ENCODE measurements around the gene NAV2. TPM values are rescaled to one million over a fixed set of nuclear protein-coding genes. Genes with fewer than 3 reads are reported as not detected.

Gene NAV2
- total RNA-seq, 1 experiment from 2014 or later = 2.1 TPM

GRCh38 chr11:19862091-19862490 lies 149.5 kb downstream of the NAV2 start:
- ChIA-PET RAD21 (ENCODE audit: low non-redundant PET in 1 of 2, low total read pairs in 2 of 2, uncharacterized antibody in 2 of 2, unreplicated experiment in 2 of 2) (no interaction called here), CTCF (no interaction called here), POLR2A (no interaction called here)
- H3K4me1 ChIP-seq (ENCODE audit: control insufficient read depth in 1 of 2, insufficient read depth in 2 of 2, low read length in 2 of 2) = no peaks in the 10 kb centered on the region
- DNase-seq (ENCODE audit: low read depth, low spot score) (no peak), ATAC-seq (no peak)
- no peaks in the 10 kb centered on the region for H3K9me3 ChIP-seq (ENCODE audit: control insufficient read depth in 1 of 2, insufficient read depth in 1 of 2, low read depth in 1 of 2, low read length in 2 of 2)
- H3K4me3 ChIP-seq (replicated peaks in 1 of 2; ENCODE audit: low read depth in 1 of 2, low read length in 2 of 2) = no peak overlapping the region
- H4K20me1 ChIP-seq (ENCODE audit: insufficient read depth) = no peaks in the 10 kb centered on the region
- no peak overlapping the region for H3K27ac ChIP-seq (ENCODE audit: low read depth, low read length)
- H3K79me2 ChIP-seq (ENCODE audit: insufficient read depth, low read length) = no peaks in the 10 kb centered on the region
- no peaks in the 10 kb centered on the region for H3K9me2 ChIP-seq (ENCODE audit: insufficient read depth)
- no TSS peak for BruUV-seq (replicated peaks)
- no peak overlapping the region for H3K9ac ChIP-seq (ENCODE audit: low read length)
- intact Hi-C loops (cut with micrococcal nuclease) = no loop called here
- no peaks in the 10 kb centered on the region for H3K36me3 ChIP-seq (ENCODE audit: control insufficient read depth in 1 of 2, insufficient read depth in 2 of 2, low read length in 2 of 2)
- TF ChIP-seq SP1 (IDR thresholded peaks at IDR 0.05; ENCODE audit: low read depth) = no peak
- TF ChIP-seq TCF7L2 (IDR thresholded peaks at IDR 0.05; ENCODE audit: borderline replicate concordance, extremely low read depth, insufficient read depth, insufficient read length) = no peak
- TF ChIP-seq JUND (IDR thresholded peaks at IDR 0.05) = no peak
- no peak for TF ChIP-seq EZH2phosphoT487 (IDR thresholded peaks at IDR 0.05; ENCODE audit: borderline replicate concordance)
- no peak for TF ChIP-seq YY1 (IDR thresholded peaks at IDR 0.05; ENCODE audit: extremely low read depth, insufficient replicate concordance, low read depth, low read length)
- no peak for TF ChIP-seq MAX (IDR thresholded peaks at IDR 0.05)
- TF ChIP-seq, protein P1, sequence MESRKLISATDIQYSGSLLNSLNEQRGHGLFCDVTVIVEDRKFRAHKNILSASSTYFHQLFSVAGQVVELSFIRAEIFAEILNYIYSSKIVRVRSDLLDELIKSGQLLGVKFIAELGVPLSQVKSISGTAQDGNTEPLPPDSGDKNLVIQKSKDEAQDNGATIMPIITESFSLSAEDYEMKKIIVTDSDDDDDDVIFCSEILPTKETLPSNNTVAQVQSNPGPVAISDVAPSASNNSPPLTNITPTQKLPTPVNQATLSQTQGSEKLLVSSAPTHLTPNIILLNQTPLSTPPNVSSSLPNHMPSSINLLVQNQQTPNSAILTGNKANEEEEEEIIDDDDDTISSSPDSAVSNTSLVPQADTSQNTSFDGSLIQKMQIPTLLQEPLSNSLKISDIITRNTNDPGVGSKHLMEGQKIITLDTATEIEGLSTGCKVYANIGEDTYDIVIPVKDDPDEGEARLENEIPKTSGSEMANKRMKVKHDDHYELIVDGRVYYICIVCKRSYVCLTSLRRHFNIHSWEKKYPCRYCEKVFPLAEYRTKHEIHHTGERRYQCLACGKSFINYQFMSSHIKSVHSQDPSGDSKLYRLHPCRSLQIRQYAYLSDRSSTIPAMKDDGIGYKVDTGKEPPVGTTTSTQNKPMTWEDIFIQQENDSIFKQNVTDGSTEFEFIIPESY (IDR thresholded peaks at IDR 0.05; ENCODE audit: extremely low read depth, insufficient replicate concordance, low read length) = no peak
- TF ChIP-seq EGR1 (IDR thresholded peaks at IDR 0.05; ENCODE audit: low read depth) = no peak
- TF ChIP-seq, protein P2, sequence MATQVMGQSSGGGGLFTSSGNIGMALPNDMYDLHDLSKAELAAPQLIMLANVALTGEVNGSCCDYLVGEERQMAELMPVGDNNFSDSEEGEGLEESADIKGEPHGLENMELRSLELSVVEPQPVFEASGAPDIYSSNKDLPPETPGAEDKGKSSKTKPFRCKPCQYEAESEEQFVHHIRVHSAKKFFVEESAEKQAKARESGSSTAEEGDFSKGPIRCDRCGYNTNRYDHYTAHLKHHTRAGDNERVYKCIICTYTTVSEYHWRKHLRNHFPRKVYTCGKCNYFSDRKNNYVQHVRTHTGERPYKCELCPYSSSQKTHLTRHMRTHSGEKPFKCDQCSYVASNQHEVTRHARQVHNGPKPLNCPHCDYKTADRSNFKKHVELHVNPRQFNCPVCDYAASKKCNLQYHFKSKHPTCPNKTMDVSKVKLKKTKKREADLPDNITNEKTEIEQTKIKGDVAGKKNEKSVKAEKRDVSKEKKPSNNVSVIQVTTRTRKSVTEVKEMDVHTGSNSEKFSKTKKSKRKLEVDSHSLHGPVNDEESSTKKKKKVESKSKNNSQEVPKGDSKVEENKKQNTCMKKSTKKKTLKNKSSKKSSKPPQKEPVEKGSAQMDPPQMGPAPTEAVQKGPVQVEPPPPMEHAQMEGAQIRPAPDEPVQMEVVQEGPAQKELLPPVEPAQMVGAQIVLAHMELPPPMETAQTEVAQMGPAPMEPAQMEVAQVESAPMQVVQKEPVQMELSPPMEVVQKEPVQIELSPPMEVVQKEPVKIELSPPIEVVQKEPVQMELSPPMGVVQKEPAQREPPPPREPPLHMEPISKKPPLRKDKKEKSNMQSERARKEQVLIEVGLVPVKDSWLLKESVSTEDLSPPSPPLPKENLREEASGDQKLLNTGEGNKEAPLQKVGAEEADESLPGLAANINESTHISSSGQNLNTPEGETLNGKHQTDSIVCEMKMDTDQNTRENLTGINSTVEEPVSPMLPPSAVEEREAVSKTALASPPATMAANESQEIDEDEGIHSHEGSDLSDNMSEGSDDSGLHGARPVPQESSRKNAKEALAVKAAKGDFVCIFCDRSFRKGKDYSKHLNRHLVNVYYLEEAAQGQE (IDR thresholded peaks at IDR 0.05; ENCODE audit: low read depth) = no peak
- TF ChIP-seq ATF3 (IDR thresholded peaks at IDR 0.05) = no peak
- TF ChIP-seq FOSL1 (IDR thresholded peaks at IDR 0.05; ENCODE audit: low read depth) = no peak
- no peak for TF ChIP-seq CEBPB (IDR thresholded peaks at IDR 0.05; ENCODE audit: low read depth)
- no peak for TF ChIP-seq EZH2 (IDR thresholded peaks at IDR 0.05)
- TF ChIP-seq RAD21 (IDR thresholded peaks at IDR 0.05; ENCODE audit: low read depth) = no peak
- no peak for TF ChIP-seq CTCF (IDR thresholded peaks at IDR 0.05 in 2 of 3, conservative IDR thresholded peaks at IDR 0.05 in 1 of 3; ENCODE audit: borderline replicate concordance in 1 of 3, insufficient read depth in 1 of 3, low read depth in 2 of 3, low read length in 2 of 3)
- TF ChIP-seq SRF (IDR thresholded peaks at IDR 0.05; ENCODE audit: low read depth) = no peak
- no peak for TF ChIP-seq POLR2AphosphoS5 (IDR thresholded peaks at IDR 0.05; ENCODE audit: low read depth, low read length)
- no peak for TF ChIP-seq ELF1 (IDR thresholded peaks at IDR 0.05; ENCODE audit: borderline replicate concordance, low read depth)
- TF ChIP-seq ZNF274 (IDR thresholded peaks at IDR 0.05; ENCODE audit: low read depth, low read length) = no peak
- TF ChIP-seq ZFX (IDR thresholded peaks at IDR 0.05) = no peak
- H2AFZ ChIP-seq (ENCODE audit: low read depth, low read length, poor library complexity, severe bottlenecking) = no peak overlapping the region
- H3K27me3 ChIP-seq (ENCODE audit: insufficient read depth, low read length) = no peaks in the 10 kb centered on the region
- no peak overlapping the region for H3K4me2 ChIP-seq (ENCODE audit: low read length)

Data from HCT116 (cell line).